NCI-H187 (cell line): ENCODE results near the gene RNF113B.

Source experiments
- DNase-seq, 2 experiments: peaks; one replicate each; lab custom pipeline; 2025; lab: John Stamatoyannopoulos, UW

Gene RNF113B

GRCh38 chr13:98141509-98142379 is 35.3 kb downstream of the RNF113B start:
- no peak for DNase-seq

- DNase-seq, result no peak
Observed at GRCh38 chr13:98141091-98141490, 36.0 kb downstream of the RNF113B start.

GRCh38 chr13:98134901-98135300 is 42.2 kb downstream of the RNF113B start:
- no peak for DNase-seq

GRCh38 chr13:98133946-98134345 is 43.1 kb downstream of the RNF113B start:
- no peak for DNase-seq

- no peak for DNase-seq
Observed at GRCh38 chr13:98129059-98129746, 47.9 kb downstream of the RNF113B start.
